GM10248 (cell line): ENCODE data around the gene ARF3.

Experiments used
- CTCF ChIA-PET: fragments of 300-600 bp; sonication (Branson Sonifier 250); formaldehyde crosslinking; extraction: SDS; loops from one replicate; lab custom pipeline; 2021; ENCODE audit warnings: antibody characterized with exemption; lab: Yijun Ruan, JAX
- POLR2A ChIA-PET: fragments of 350-650 bp; sonication (Branson Sonifier 250); formaldehyde crosslinking; extraction: SDS; loops from one replicate; lab custom pipeline; 2020; ENCODE audit warnings: antibody characterized with exemption; lab: Yijun Ruan, JAX
- DNase-seq: peaks from one replicate; pipeline ENCODE4 v3.0.0; 2012; ENCODE audit errors: extremely low spot score
- CTCF ChIP-seq: IDR thresholded peaks from 2 replicates; pipeline ENCODE4 v1.5.1; 2012; ENCODE audit warnings: mild to moderate bottlenecking, low read depth; ENCODE audit errors: extremely low read depth, missing control alignments, control extremely low read depth

The ARF3 gene

GRCh38 chr12:48996794-48997718 is 39.8 kb upstream of the ARF3 start:
- ChIA-PET CTCF (interaction anchor here (0.6 to 17.5 kb wide), 45 partner anchors 14 to 244 kb away, joined by 3 to 417 read pairs (median 5); partner anchors contain the start of genes ARF3, DDX23, DHH and FKBP11), POLR2A (interaction anchor here (0.6 to 2.1 kb wide), 5 partner anchors 21 to 134 kb away, joined by 3 to 9 read pairs (median 6); partner anchors contain the start of gene TUBA1B)
- TF ChIP-seq CTCF = peak; percentile 80
- peak; percentile 81 for DNase-seq

GRCh38 chr12:48995086-48995879 is 38.0 kb upstream of the ARF3 start:
- POLR2A ChIA-PET = no interaction called here
- peak; percentile 83 for DNase-seq
- CTCF ChIA-PET = interaction anchor here (1.0 to 17.5 kb wide), 21 partner anchors 14 to 144 kb away, joined by 3 to 417 read pairs (median 13); partner anchors contain the start of genes DDX23, FKBP11, PRKAG1 and RHEBL1
- TF ChIP-seq CTCF = peak; percentile 81

- CTCF ChIA-PET = interaction anchor here (0.7 to 17.5 kb wide), 14 partner anchors 13 to 143 kb away, joined by 3 to 417 read pairs (median 16); partner anchors contain the start of genes DDX23, FKBP11, PRKAG1 and WNT1
- no peak for DNase-seq
- POLR2A ChIA-PET = interaction anchor here (0.6 kb wide), 1 partner anchor 43 kb away, joined by 3 read pairs; no protein-coding TSS in a partner anchor
- no peak for TF ChIP-seq CTCF
Measured at GRCh38 chr12:48994224-48995085, 37.2 kb upstream of the ARF3 start.

- ChIA-PET CTCF (interaction anchor here (1.2 to 17.5 kb wide), 11 partner anchors 13 to 142 kb away, joined by 3 to 417 read pairs (median 19); partner anchors contain the start of genes DDX23, FKBP11, PRKAG1 and WNT1), POLR2A (no interaction called here)
- no peak for DNase-seq
- TF ChIP-seq CTCF = no peak
Measured at GRCh38 chr12:48993787-48994186, 36.5 kb upstream of the ARF3 start.

- POLR2A ChIA-PET = no interaction called here
- TF ChIP-seq CTCF = no peak
- CTCF ChIA-PET = interaction anchor here (0.9 to 17.5 kb wide), 8 partner anchors 10 to 139 kb away, joined by 3 to 417 read pairs (median 15); partner anchors contain the start of genes DDX23, PRKAG1, WNT1 and WNT10B
- no peak for DNase-seq
Measured at GRCh38 chr12:48991247-48992050, 34.2 kb upstream of the ARF3 start.
